DMS114 treated with DMSO at 0.1 percent for 48 hours (cell line): ENCODE data around the gene TSPAN33.
"Not testable (repeated sequence)": the region's sequence is repeated elsewhere in the genome, so short reads cannot be mapped to it uniquely, and the experiment has no call there.

Source experiments
- DNase-seq: peaks from one replicate; lab custom pipeline; 2025; ENCODE audit not compliant: unreplicated experiment; lab: John Stamatoyannopoulos, UW

Gene TSPAN33

GRCh38 chr7:129205987-129206785 is 61.7 kb downstream of the TSPAN33 start:
- no peak for DNase-seq

DNA sequence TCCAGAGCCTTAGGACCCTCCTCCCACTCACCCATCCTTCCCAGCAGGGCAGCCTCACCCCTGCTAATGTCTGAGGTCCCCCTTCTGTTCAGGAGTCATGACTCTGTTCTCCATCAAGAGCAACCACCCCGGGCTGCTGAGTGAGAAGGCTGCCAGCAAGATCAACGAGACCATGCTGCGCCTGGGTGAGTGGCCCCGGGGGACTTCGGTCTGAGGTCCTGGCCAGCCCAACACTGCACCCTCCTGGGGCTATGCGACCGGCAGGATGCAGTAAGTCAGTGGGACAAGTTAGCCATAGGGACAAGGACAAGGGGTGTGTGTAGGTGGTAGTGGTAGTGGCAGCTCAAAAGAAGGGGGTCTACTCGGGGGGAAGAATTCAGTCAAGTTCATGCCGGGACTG is 64.2 kb downstream of the TSPAN33 start:
- no peak for DNase-seq

DNA sequence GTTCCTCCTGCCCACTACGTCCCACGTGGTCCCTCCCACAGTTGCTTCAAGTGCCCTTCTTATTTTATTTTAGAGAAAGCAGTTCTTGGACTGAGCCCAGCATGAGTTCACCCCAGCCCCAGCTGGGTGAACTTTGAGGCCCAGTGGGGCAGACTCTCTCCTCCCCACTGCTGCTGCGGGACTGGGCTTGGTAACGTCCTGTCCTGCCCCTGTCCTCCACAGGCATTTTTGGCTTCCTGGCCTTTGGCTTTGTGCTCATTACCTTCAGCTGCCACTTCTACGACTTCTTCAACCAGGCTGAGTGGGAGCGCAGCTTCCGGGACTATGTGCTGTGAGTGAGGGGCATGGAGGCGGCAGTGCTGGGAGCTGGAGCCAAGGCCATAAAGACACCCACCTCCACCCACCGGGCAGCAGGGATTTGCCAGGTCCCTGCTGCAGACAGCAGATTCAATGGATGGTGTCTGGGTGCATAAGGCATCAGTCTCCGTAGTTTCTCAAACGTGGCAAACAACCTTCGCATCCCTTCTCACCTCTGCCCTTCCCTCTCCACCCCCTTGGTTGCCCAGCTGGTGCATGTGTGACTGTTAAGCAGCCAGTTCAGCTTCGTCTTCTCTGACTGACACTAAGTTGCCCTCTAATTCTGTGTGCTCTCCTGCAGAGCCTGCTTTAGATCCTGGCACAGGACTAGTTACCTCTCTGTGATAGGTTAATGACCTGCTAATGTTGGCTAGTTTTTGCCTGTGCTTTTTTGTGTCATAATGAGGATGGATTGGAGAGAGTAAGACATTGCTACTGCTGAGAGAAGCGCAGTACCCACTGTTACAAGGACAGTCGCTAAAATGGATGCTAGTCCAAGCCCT is 64.8 kb downstream of the TSPAN33 start:
- DNase-seq, result no peak

DNA sequence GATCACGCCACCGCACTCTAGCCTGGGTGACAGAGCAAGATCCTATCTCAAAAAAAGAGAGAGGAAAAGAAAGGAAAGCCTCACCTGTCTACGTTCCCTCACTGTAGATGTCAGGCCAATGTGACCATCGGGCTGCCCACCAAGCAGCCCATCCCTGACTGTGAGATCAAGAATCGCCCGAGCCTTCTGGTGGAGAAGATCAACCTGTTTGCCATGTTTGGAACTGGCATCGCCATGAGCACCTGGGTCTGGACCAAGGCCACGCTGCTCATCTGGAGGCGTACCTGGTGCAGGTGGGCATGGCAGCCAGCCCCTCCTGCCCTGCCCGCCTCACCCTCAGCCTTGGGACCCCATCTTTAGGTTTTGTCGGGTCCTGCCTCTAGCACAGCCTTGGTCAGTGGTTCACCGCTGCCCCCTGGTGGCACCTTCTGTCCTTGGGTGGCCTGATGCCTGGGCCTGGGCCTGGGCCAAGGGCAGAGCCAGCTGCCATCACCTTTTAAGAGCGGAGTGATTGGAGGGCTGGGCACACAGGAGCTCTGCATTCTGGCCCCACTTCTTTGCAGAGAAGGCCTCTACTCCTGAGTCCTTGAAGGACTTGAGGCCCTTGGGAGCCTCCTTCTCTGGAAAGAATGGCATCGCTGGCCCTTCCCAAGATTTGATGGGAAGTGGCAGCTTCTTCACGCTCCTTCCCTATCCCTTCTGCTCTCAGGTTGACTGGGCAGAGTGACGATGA is 65.9 kb downstream of the TSPAN33 start:
- DNase-seq, result no peak

DNA sequence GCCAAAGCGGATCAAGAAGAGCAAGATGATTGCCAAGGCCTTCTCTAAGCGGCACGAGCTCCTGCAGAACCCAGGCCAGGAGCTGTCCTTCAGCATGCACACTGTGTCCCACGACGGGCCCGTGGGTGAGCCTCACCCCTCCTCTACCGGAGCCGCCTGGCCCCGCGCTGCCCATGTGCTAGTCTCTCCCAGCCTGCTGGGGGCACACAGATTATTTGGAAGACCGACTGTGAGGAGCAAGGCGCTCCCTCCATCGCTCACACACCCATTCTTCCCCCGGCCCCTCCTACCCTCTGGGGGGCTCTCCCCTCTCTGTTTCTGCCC is 66.4 kb downstream of the TSPAN33 start:
- no peak for DNase-seq

DNA sequence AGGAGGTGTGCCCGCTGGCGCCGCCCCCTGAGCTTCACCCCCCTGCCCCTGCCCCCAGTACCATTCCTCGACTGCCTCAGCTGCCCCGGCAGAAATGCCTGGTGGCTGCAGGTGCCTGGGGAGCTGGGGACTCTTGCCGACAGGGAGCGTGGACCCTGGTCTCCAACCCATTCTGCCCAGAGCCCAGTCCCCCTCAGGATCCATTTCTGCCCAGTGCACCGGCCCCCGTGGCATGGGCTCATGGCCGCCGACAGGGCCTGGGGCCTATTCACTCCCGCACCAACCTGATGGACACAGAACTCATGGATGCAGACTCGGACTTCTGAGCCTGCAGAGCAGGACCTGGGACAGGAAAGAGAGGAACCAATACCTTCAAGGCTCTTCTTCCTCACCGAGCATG is 67.6 kb downstream of the TSPAN33 start:
- DNase-seq, result no peak

GRCh38 chr7:129212596-129212995 is 68.1 kb downstream of the TSPAN33 start:
- DNase-seq, result no peak

- DNase-seq, result no peak
Measured at GRCh38 chr7:129213828-129214227, 69.3 kb downstream of the TSPAN33 start.

GRCh38 chr7:129215691-129216090 is 71.2 kb downstream of the TSPAN33 start:
- DNase-seq, result not testable (repeated sequence)

DNA sequence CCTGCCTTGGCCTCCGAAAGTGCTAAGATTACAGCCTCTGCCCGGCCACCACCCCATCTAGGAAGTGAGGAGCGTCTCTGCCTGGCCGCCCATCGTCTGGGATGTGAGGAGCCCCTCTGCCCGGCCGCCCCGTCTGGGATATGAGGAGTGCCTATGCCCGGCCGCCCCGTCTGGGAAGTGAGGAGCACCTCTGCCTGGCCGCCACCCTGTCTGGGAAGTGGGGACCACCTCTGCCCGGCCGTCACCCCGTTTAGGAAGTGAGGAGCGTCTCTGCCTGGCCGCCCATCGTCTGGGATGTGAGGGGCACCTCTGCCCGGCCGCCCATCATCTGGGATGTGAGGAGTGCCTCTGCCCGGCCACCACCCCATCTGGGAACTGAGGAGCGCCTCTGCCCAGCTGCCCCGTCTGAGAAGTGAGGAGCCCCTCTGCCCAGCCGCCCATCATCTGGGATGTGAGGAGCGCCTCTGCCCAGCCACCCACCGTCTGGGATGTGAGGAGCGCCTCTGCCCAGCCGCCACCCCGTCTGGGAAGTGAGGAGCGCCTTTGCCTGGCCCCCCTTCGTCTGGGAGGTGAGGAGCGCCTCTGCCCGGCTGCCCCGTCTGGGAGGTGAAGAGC is 71.7 kb downstream of the TSPAN33 start:
- DNase-seq, result not testable (repeated sequence)

GRCh38 chr7:129216821-129217416 is 72.4 kb downstream of the TSPAN33 start:
- not testable (repeated sequence) for DNase-seq

- DNase-seq, result peak; percentile 69
Measured at GRCh38 chr7:129218514-129219062, 74.1 kb downstream of the TSPAN33 start.

DNA sequence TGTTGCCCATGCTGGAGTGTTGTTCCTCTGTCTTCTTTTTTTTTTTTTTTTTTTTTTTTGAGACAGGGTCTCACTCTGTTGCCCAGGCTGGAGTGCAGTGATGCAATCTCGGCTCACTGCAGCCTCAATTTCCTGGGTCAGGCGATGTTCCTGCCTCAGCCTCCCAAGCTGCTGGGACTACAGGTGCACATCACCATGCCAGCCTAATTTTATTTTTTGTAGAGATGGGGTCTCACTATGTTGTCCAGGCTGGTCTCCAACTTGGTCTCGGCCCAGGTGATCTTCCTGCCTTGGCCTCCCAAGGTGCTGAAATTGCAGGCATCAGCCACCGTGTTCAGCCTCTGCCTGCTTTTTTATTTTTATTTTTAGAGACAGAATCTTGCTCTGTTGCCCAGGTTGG is 74.7 kb downstream of the TSPAN33 start:
- DNase-seq, result not testable (repeated sequence)
